SK-N-SH treated with all-trans-retinoic acid at 6 μM for 48 hours (cell line): ENCODE results near the gene PRKCB.

Source experiments
- TCF4 ChIP-seq: fragments of 250-450 bp; sonication (Bioruptor Pico); IDR thresholded peaks from 2 replicates; pipeline ENCODE4 v1.8.0; 2021; ENCODE audit warnings: mild to moderate bottlenecking, moderate library complexity, borderline replicate concordance
- ZNF565 ChIP-seq: fragments of 450-650 bp; formaldehyde crosslinking; conservative IDR thresholded peaks from 2 replicates; pipeline ENCODE4 v1.5.0; 2020; ENCODE audit warnings: low read depth, mild to moderate bottlenecking, moderate library complexity

- TF ChIP-seq TCF4 (CRISPR knock-in tag), result no peak
- no peak for TF ChIP-seq ZNF565 (CRISPR knock-in tag)
Measured at GRCh38 chr16:23974223-23974622, 138.4 kb downstream of the PRKCB start.
